Stimulated activated CD8-positive, alpha-beta memory T cell treated with anti-CD3 and anti-CD28 coated beads, Interleukin-12 subunit alpha, Interleukin-12 subunit beta, amount 100 ng/mL, for 1 hour (primary cell): ENCODE data around the gene PMAIP1.
A peak's percentile ranks its signal among the peaks of the same experiment; 100 is the strongest.
"Not testable (repeated sequence)": the region's sequence is repeated elsewhere in the genome, so short reads cannot be mapped to it uniquely, and the experiment has no call there.

ENCODE experiments used
- DNase-seq: peaks from one replicate; pipeline ENCODE4 v3.0.0-alpha.2; 2020; ENCODE audit warnings: low read depth

Gene PMAIP1

DNA sequence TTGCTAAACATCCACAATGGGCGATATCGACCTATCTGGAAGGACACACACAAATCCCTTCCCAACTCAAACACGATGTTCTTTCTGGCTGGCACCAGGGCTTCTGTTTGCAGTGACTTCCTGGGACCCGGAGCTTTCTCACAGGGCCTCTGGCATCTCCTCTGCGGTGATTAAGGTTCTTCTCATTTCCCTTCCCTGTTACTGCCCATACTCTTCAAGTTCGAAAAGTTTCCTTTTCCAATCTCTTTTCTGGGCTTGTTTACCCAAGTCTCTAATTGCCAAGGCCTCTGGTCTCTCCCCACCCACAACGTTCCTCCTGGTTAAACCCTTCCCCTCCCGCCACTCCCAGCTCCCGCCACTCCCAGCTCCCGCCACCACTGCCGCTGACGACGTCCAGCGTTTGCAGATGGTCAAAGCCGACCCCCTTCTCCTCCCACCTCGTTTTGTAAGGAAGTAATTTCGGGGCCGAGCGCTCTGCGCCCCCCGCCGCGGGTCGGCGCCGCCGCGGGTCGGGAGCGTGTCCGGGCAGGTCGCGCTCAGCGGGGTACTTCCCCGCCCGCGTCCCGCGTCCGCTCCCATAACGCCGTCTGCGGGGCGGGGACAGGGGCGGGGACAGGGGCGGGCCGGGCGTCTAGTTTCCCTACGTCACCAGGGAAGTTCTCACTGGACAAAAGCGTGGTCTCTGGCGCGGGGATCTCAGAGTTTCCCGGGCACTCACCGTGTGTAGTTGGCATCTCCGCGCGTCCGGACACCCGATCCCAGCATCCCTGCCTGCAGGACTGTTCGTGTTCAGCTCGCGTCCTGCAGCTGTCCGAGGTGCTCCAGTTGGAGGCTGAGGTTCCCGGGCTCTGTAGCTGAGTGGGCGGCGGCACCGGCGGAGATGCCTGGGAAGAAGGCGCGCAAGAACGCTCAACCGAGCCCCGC lies at the start of gene PMAIP1:
Gene PMAIP1, plus strand, starts transcription at position 699 of the 924 bp plus-strand sequence. Its CDS starts 182 bp downstream, at position 881.
- DNase-seq: peak; percentile 71

GRCh38 chr18:59851784-59852399 lies 47.9 kb upstream of the PMAIP1 start:
- DNase-seq: no peak

DNA sequence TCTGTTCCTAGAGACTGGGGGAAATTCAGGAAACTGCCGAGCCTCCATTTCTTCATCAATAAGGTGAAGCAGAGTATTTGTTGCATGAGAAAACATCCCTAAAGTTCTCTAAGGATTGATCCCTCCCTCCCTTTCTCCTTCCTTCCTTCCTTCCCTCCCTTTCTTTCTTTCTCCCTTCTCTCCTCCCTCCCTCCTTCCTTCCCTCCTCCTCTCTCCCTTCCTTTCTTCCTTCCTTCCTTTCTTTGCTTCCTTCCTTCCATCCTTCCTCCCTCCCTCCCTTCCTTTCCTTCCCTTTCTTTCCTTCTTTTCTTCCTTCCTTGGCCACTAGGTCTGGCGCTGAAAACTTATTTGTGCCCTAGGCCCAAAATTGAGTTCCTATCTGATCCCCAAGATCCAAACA lies 47.2 kb upstream of the PMAIP1 start:
- no peak for DNase-seq

DNA sequence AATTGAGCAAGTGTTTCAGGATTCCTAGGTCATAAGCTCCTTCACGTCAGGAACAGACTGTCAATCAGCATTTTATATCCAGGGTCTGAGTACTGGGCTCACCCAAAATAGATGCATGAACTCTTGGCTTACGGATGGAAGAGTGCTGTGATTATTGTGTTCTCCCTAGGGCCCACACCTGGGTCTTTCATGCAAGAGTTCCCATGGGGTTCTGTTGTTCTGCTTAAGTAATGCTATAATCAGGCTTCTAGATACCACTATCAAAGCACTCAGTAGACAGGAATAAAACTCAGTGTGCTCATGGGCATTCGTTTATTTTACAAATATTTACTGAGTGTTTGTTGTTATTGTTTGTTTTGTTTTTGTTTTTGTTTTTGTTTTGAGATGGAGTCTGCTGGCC lies 46.4 kb upstream of the PMAIP1 start:
- no peak for DNase-seq

GRCh38 chr18:59853988-59854387 lies 45.8 kb upstream of the PMAIP1 start:
- DNase-seq: not testable (repeated sequence)

GRCh38 chr18:59861009-59861408 lies 38.8 kb upstream of the PMAIP1 start:
- no peak for DNase-seq

GRCh38 chr18:59861963-59862819 lies 37.6 kb upstream of the PMAIP1 start:
- no peak for DNase-seq

GRCh38 chr18:59865241-59865986 lies 34.4 kb upstream of the PMAIP1 start:
- DNase-seq: no peak

DNA sequence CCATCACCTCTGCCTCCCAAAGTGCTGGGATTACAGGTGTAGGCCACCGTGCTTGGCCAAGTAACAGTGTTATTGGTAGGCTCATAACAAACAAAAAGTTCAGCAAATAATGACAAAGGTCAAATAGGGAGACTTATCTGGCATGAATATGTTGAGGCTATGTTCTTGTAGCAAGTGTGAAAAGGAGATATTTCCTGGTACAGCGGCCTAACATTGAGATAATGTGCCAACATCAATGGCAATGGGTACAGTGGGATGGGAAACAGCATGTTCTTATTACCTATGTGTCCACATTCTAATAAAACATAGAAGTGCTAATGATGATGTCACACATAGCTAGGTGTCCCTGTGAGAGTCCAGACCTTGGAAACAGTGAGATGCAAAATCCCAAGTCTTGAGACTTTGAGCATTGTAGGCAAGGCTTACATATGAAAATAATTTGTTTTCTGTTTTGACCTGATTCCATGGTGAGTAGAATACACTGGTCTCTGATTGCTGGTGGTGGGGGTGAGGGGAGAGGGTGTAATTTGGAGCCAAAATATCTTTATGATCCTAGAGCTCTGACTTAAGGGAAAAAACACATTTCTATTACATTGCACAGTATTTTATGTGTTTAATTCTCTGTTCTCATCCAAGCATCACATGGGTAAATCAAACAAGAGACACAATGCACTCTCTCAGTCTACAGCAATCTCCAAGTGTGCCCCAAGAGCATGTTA lies 33.1 kb upstream of the PMAIP1 start:
- DNase-seq: no peak

- DNase-seq: no peak
Observed at GRCh38 chr18:59867337-59868104, 32.3 kb upstream of the PMAIP1 start.

DNA sequence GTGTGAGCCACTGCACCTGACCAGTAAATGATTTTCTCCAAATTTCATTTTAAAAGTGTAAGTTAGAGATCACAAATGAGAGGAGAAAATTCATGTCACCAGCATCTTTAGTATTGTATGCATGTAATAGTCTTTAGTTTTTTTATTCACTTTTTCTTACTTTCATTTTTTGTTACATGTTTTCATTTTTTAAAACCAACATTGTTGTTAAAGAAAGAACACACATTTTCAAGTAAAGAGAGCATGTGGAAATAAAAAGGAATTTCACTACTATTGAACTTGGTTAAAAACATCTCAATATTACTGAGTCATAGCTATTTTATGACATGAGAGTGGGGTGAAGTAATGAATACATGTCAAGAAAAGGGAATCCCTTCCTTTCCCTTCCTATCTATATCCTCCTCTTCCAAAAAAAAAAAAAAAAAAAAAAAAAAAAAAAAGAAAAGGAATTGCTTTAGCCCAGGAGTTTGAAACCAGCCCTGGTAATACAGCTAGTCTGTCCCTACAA lies 29.1 kb upstream of the PMAIP1 start:
- DNase-seq: no peak

DNA sequence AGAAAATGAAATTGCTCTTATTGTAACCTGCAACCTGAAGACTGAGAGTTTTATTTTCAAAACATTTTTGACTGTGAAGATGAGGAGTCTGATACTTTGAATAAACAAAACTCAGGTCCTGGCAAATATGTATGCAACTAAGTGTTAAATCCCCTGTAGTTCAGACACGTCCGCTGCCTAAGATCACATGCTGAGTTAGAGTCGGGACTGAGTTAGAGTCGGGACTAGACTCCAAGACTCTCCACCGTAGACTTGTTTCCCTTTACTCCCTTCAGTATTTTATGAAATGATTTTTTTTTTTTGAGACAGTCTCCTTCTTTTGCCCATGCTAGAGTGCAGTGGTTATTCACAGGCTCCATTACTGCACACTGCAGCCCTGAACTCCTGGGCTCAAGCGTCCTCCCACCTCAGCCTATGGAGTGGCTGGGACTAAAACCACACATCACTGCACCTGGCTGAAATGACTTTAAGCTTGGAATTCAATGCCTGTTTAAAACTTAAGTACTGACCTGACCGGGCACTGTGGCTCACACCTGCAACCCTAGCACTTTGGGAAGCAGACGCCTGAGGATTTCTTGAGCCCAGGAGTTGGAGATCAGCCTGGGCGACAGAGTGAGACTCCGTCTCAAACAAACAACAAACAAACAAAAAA lies 28.0 kb upstream of the PMAIP1 start:
- no peak for DNase-seq

DNA sequence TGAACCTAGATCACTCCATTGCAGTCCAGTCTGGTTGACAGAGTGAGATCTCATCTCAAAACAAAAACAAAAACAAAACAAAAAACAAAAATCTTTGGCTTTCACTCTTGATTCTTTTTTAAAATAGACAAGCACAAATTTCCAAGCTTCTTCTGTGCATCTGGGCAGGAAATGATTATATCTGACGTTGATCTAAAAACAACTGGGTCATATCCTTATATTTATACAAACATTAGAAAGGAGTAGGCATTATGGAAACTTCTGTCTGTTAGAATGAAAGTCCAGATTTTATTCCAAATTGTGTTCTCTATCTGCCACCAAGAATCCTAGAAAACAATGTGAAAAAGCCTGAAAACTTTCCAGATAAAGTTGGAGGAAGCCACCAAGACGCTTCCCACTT lies 26.2 kb upstream of the PMAIP1 start:
- DNase-seq: no peak

- DNase-seq: no peak
Observed at GRCh38 chr18:59874166-59874565, 25.6 kb upstream of the PMAIP1 start.

- DNase-seq: no peak
Observed at GRCh38 chr18:59876310-59876626, 23.5 kb upstream of the PMAIP1 start.

GRCh38 chr18:59877361-59877760 lies 22.4 kb upstream of the PMAIP1 start:
- DNase-seq: no peak

DNA sequence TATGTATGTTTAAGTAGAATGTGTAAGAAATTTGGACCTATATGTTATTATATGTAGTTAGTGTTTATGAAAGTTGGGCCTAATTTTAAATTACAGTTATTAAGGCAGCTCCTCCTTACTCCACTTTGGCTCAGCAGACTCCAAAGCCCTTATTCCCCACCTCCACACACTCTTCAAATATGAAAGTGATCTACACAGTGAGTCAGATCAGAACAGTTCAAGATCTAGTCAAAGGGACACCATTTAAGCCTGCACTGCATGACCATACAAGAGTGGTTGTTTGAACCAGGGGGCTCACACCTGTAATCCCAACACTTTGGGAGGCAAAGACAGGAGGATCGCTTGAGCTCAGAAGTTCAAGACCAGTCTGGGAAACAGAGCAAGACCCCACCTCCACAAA lies 21.2 kb upstream of the PMAIP1 start:
- no peak for DNase-seq

DNA sequence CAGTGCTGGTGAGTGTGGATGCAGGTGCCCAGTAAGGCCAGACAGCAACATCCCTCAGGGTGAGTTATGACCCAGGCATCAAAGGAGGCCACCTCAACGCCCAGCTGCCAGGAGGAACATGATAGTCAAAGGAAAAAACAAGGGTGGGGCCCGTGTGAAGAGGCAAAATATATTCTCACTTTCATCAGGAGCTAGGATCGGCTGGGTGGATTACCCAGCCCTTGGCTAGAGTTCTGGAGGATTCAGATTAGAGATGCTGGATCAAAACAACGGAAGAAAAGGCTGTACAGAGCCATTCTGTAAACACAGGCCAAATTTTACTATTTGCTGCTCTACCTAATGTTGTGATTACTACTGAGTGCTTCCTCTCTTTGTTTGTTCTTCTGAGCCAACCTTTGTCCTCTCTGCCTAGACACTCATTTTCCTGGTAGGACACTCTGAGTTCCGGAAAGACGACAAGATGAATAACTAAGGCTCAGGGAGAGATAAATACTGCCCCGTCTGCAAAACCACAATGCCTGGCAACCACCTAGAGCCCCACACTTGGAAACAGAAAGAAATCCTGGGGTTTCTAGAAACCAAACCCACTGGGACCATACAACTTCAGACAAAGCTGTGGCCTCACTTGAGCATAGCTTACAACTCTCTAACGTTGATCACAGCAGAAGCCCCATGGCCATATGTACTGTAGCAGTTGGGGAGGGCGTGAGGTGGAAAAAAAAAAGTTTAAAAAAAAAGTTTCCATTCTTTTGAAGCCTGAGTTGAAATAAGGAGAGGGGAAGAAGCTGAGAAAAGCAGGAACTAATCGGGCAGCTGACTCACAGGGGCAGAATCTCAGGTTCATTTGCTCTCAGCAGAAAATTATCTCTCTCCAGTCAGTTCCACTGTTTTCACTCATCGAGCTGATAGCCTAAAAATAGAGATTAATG lies 17.8 kb upstream of the PMAIP1 start:
- DNase-seq: no peak

- no peak for DNase-seq
Observed at GRCh38 chr18:59884351-59884750, 15.4 kb upstream of the PMAIP1 start.
